COLO829 (cell line): ENCODE data around the gene VPS29.
A peak's percentile ranks its signal among the peaks of the same experiment; 100 is the strongest.
"Not testable (repeated sequence)": the region's sequence is repeated elsewhere in the genome, so short reads cannot be mapped to it uniquely, and the experiment has no call there.

Experiments used
- DNase-seq: peaks from one replicate; pipeline ENCODE4 v3.0.0; 2012; ENCODE audit warnings: low spot score

The VPS29 gene

DNA sequence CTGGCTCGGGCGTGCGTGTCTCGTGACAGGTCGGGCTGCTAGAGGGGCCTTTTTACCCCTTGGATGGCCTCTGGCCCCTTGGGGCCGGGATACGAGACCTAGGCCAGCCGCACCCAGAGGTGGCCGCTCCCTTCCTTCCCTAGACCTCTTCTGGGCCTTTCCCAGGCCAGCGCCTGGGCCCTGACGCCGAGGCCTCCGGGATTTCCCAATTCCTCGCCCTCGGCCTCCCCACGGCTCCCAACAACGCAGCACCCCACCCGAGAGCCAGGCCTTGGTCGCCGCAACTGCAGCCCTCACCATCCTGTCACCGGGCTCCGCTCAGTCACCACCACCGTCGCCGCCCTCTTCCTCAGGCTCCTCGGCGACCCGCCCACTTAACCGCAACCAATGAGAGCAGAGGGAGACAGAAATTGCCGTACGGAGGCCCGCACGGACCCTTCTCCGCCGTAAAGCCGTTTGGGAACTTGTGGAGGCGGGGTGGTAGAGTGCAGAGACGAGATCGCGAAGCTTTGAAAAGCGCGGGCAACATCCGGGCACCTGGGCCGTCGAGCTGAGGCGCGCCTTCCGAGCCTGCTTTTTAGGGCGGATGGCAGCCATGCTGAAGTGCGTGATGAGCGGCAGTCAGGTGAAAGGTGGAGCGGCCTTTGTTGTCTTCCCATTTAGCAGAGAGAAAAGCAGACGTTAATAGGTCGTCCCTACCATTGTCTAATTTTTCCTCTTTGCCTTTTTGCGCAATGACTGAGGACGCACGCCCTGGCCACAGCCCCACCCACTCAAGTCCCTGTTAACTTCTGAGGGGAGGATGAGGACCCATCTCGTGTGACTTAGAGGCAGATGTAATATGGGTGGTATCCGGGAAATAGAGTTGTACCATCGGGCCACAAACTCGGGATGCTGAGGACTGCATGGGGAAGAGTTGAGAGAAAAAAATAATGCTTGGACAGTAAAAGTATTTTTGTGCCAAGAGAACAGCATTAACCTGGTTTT is at the start of gene VPS29, which contains the start of gene RAD9B:
TSS of gene VPS29 (minus strand) at position 360 of the 987 bp plus-strand sequence. CDS start at position 300, 60 bp downstream.
TSS of gene RAD9B (plus strand) at position 580 of the 987 bp plus-strand sequence. CDS start at position 587, 7 bp downstream.
- DNase-seq = peak; percentile 96

DNA sequence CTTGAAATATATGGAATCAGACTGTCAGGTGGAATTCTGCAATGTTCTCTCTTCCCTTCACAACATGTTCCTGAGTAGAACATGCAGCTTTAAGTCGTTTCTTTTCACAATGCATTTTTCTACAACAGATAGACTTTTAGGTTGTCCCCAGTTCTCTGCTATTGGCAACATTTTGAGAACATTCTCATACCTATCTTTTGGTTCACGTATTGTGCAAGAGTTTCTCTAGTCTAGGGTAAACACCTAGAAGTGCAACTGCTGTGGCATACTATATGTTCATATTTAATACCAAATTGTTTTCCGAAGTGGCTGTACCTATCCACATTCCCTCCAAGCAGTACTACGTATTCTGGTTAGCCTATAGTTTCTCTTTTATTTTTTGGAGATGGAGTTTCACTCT is 49.1 kb upstream of the VPS29 start:
- no peak for DNase-seq

DNA sequence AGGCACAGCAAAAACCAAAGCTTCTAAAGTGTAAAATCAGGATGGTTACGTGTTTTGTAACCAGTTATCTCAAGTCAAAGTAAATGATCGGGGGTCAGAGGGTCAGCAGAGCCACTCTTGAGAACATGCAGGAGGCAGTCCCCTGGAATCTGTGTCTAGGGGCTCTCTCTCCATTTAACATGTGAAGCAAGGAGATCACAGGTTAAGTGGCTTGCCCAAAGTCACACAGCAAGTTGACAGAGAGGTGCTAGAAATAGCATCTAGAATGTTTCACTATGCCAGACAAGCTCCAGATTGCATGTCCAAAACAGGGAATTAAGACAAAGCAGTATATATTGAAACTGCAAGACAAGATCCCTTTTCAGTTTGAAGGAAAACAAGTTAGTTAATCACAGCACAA is 47.8 kb upstream of the VPS29 start:
- no peak for DNase-seq

DNA sequence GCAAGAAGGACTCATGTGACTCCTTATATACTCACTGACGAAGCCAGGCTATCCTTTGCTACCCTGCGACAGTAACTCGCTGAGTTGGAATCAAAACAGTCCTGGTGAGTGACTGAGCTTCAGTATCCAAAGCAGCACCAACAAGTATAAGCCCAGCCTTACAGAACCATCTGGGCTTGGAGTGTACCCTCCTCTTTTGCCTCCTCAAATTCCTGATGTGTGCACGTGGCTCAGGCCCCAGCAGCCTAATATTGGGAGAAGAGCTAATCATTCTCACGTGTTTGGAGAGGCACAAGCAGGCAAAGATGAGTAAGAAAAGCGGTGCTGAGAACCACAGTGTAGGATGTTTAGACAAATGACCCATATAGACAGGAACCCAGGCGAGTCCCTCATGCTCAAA is 46.8 kb upstream of the VPS29 start:
- DNase-seq = no peak

DNA sequence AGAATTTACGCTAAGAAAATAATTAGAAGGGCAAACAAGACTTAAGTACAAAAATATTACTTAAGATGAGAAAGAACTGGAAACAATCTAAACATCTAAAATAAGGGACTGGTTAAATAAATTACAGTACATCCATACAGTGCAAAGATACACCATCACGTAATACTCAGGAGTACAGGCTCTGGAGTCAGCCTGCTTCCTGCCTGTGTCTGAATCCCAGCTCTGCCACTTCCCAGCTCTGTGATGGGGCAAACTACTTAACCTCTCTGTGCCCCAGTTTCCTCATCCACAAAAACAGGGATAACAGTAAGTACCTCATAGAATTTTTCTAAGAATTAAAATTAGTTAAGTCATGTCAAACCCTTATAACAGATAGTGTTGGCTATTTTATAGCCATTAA is 45.2 kb upstream of the VPS29 start:
- no peak for DNase-seq

DNA sequence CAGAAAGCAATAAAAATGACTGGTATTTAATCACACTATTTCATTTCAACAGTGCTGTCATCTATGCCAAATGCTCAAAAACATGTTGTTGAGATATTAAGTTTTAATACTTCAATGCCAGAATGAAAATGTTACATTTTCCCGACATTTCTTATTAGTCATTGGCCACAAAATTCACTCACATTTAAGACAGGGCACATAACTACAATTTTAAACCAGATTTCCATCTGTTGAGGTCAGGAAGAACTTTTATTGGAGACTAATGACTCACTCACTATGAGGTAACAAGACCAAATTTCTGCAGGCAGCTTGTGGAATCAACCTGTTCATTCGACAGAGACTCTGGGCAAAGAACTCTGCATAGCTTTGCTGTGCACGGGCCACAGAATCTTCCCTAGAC is 44.4 kb upstream of the VPS29 start:
- no peak for DNase-seq

DNA sequence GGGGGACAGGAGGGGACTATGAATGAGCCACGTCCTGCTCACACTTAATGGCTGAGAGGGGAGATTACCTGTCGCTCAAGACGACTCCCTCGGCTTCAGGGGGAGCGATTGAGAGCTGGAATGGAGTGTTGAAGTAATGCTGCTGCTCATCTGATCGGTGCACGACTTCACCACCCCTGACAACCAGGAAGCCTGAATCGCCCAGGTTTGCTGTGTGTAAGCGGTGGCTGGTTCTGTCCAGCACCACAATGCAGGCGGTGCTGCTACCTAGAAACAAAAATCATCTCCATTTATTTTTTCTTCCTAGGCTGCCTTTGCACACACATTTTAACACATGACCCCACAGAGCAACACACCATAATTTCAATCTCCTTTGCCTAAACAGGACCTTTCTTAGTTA is 43.9 kb upstream of the VPS29 start:
- DNase-seq = no peak

DNA sequence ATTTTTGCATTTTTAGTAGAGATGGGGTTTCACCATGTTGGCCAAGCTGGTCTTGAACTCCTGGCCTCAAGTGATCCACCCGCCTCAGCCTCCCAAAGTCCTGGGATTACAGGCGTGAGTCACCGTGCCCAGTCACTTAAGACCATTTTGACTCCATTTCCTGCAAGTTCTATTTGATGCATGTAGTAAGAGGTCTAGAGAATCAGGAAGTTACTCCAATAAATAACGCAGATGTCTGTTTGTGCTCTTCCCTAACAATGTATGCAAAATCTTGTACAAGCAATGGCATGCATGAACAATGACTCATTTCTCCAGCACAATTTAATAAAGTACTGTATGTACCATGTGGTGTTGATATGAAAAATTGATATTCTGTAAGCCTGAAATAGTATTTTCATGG is 43.3 kb upstream of the VPS29 start:
- not testable (repeated sequence) for DNase-seq

DNA sequence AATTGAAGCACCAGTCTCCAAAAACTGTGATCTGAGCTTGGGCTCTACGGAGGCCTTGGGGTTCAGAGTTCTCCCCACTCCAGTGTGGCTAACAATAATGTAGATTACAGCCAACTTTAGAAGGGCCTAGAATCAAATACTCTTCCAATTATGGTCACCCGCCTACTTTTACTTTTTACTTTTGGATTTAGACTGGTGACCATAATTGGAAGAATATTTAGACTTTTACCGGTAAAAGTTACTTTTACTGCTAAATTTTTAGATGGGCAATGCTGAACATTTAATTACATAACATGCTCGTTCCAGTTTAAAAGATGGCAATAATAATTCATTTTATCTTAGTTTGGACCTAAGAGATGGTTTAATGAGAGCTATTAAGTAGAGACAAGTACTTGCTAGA is 42.1 kb upstream of the VPS29 start:
- no peak for DNase-seq

DNA sequence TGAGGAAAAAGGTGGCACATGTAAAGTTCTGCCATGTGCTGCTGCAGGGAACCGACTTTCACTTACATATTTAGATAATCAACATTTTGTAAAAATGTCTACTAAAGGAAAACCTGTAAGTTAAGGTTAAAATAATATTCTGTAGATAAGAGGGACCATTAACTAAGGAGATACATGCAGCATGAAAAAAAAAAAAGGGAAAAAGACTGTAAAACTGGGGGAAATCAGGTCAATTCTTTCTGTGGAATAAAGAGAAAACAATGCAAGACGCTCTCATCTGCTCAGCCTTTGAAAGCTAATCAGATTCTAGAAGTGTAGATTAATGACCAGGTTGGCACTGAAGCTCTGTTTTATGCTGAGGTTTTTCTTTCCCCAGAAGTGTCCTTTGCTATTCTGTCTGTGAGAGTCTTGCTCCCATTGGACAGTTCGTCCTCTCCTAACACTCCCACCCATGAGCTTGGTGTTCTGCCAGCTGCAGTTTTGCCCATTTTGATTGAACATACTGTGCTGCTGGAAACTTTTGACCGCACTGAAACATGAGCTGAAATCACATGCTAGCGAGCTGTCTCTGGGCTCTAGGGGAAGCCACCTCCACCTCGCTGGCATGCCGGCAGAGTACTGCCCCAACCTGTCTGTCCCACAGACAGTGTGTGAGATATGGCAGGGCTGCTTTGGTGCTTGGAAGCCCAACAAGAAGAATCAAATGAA is 41.5 kb upstream of the VPS29 start:
- DNase-seq = peak; percentile 70

DNA sequence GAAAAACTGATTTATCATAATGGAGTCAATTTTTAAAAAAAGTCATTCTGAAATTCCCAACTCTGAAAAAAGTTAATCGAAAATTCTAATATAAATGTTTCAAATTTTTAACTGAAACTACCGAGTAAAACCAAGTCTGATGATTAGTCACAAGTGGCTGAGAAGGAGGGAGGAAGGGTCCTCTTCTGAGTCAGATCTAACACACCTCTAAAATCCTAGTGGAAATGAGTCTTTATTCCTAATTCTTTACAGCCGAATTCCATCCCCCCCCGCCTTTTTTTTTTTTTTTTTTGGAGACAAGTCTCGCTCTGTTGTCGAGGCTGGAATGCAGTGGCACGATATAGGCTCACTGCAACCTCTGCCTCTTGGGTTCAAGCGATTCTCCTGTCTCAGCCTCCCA is 38.1 kb upstream of the VPS29 start:
- DNase-seq = no peak

DNA sequence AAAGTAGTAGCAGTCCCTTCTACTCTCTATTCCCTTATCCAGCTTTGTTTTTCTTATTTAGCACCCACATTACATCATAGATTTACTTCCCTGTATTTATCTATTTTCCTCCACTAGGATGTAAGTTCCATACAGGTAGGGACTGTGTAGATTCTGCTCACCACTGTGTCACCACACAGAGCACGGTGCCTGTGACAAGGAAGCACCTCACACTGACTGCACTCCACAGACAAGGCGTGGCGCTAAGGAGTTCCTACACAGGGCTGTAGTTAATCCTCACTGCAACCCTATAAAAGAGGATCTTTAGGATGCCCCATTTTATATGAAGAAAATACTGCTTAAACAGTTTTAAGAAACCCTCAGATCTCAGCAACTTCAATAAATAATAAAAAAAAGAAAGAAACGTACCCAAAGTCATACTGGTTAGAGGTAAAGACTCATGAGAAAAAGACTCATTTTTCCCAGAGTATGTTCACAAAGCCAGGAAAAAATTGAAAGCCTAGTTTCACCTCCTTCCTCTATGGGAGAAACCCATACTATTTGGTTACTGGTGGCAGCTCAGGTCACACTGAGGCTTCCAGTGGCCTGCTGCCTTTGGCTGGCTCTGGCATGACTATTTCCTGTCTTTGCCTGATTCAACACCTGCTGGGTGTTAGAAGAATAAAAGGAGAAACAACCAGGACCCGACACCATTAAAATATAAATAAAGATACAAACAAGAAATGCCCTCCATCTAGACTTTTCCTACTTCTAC is 37.1 kb upstream of the VPS29 start:
- DNase-seq = no peak

DNA sequence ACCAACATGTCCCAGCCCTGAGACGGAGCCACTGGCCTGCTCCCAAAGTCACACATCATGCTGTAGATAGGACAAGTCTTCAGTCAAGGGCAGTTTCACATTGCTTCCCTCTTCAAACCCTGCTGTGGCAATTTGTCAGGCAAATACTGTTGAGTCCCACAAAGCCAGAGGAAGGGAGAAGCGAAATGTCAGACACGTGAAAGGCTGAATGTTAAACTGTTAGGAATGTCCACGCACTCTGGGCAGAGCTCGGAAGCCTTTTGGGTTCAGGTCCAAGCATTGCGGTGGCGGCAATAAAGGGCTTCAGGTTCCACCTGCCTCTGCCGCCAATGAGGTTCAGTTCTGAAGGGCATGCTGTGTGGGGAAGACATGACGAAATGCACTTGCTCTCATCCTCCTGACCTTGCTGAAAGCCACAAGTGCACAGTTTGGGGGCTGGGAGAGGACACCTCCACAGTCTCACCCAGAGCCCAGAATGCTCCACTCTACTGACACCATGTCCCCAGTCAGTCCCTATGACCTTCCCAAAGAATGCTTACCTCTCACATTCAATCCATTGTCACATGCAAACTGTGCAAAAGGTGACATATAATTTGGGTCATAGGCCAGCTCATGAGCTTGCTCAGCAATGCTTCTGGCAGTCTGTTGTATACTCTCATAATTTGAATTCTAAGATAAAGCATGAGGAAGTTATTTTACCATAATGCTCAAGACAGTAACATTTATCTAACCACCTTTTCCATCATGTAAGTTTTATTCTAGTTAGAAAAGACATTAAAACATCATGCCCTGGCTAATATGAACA is 35.9 kb upstream of the VPS29 start:
- DNase-seq = no peak

DNA sequence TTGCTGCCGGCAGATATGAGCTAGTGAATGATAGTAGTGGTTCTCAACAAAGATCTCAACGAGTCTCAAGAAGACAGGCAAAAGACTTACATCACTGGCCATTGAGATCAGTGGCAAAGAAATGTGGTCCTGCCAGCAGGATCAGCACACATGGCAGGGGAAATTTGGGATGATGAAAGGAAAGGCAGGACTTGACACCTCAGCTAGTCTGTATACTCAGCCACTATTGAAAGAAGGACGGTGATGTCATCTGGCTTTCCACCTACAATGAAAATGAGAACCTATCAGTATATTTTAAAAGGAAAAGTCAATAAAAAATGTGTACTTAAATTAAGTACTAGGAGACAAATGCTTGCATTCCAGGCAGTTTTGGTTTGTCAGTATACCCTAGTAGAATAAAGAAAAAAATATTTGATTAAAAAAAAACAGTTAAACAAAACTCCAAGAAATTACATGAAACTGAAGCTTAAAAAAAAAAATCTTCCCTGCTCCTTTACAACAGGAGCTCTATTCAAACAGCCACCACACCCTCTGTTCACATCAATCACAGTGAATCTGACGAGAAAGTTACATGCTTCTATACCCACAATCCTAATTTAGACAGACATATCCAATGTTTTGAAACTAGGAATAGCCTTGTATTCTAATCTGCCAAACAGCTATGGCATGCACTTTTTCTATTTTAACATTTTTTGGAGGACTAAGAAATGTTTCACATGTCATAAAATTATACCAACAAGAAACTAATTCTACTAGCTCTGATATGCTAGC is 35.1 kb upstream of the VPS29 start:
- DNase-seq = no peak

DNA sequence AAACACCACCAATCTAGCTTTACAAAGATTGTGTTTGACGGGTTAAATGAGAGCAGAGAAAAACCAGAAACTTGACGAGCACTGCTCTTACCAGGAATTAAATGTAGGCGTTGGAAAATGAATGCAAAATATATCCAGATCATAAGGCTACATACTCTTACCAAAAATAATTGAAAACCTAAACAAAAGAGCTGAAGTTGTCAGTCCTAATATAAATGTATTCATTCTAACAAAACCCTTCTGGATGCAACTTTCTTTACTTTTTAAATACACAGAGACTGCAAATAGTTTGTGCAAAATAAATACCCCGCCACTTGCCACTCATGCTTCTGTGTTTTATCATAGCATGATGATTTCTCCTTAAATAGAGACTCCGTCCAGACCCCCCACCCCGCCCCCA is 32.9 kb upstream of the VPS29 start:
- no peak for DNase-seq

DNA sequence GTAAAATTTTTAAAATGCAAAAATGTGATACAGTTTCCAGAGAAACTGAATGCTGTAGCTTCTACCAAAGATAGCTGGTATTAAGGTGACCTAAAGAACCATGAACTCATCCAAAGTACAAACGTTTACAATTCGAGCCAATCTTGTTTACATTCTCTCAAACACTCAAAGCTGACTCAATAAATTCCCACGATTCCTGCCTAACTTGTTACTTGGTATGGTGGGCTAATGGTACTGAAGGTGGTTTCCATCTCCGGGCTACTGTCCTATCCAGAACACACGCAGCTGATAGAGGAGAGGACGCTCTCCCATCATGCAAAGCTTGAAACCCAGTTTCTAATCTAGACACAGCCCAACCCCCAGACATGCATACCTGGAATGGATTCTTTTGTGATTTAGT is 31.7 kb upstream of the VPS29 start:
- DNase-seq = no peak

DNA sequence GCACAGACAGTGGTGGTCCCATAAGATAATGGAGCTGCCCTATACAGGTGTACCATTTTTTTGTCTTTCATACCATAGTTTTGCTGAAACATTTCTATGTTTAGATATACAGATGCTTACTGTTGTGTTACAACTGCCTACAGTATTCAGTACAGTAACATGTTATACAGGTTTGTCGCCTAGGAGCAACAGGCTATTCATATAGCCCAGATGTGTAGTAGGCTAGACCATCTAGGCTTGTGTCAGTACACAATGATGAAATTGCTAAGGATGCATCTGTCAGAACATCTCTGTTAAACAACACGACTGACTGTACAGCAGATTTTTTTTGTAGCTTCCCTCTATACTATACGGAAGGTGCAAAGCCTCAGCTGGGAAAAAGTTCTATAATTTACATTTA is 30.7 kb upstream of the VPS29 start:
- DNase-seq = no peak

DNA sequence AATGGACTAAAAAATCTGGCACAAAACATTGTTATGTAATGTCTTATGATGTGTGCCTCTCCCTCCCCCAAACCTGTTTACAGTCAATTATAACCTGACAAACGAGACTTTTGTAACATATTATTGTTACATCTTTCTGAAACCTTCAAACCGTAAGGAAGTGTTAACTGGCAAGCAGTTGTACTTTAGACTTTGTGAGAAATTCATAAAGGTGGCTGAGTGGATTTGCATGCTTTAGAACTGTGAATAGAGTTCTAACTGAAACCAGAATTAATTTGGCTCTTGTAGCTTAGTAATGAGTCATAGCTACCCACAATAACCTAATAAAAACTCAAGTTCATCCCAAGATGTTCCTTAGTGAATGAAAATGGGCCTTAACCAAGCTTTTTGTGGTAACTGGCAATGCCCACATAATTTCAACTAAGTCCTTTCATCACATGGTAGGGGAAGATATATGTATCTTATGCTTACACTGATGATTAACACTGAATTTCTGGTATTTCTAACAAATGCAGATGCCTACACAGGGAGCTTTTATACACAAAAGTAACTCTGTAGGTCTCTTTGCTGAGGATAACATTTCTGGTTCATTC is 29.9 kb upstream of the VPS29 start:
- DNase-seq = no peak

DNA sequence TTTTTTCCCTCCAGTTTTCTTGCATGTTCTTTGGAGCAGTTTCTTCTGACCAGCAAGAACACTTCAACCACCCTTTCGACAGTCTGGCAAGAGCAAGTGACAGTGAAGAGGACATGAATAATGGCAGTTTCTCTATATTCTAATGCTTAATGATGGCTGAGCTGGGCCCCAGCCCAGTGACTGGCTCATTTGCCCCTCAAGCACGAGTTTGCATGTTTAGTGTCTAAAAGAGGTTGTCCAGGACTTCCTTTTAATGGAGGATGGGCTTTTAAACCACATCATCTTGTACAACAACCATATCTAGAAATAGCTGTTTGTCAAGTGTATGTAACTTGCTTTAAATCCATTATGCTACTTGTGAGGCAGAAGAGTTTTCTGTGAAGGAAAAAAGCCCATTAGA is 28.6 kb upstream of the VPS29 start:
- DNase-seq = no peak

DNA sequence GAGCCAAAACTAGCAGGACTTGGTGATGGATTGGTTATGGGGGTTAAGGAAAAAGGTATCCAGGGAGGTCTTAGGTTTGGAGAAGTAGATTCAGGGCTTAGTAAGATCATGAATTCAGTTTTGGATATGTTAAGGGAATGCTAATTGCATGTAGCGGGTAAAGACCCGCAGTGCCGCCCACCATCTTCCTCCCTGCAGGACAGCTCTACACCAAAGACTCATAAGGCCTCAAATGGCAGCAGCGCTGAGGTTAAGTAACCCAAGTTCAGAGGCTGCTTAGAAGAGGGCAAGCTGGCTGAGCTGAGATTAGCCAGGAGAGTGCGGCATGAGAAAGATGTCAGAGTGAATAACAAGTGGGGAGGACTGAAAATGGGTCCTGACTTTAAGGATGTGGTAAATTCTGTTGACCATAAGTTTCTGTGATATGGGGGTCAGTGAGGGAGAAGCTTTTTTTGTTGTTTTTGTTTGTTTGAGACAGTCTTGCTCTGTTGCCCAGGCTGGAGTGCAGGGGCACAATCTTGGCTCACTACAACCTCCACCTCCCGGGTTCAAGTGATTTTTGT is 26.4 kb upstream of the VPS29 start:
- DNase-seq = no peak
